NCI-H460 (cell line): ENCODE results near the gene ATP5ME. TPM values are rescaled to one million over a fixed set of nuclear protein-coding genes. Genes with fewer than 3 reads are reported as not detected.
"Not testable (repeated sequence)": the region's sequence is repeated elsewhere in the genome, so short reads cannot be mapped to it uniquely, and the experiment has no call there.

Experiments
- DNase-seq: peaks from one replicate; pipeline ENCODE4 v3.0.0-alpha.2; 2016; ENCODE audit warnings: low read depth; ENCODE audit errors: extremely low read depth
- total RNA-seq: library from RNA; depleted of rRNA; stranded (reverse); fragments of >200 nt; shearing (Covaris generic); gene quantifications from 2 replicates; pipeline ENCODE4 v1.2.3, GENCODE V29; 2014

Gene ATP5ME
- total RNA-seq, 1 experiment from 2014 or later, result 307 TPM

GRCh38 chr4:637536-638280 lies 36.4 kb downstream of the ATP5ME start:
- no peak for DNase-seq

GRCh38 chr4:636628-637159 lies 37.4 kb downstream of the ATP5ME start:
- no peak for DNase-seq

- no peak for DNase-seq
Measured at GRCh38 chr4:635851-636627, 38.0 kb downstream of the ATP5ME start.

- not testable (repeated sequence) for DNase-seq
Measured at GRCh38 chr4:635066-635835, 38.8 kb downstream of the ATP5ME start.

GRCh38 chr4:634599-634985 lies 39.5 kb downstream of the ATP5ME start:
- DNase-seq, result no peak

GRCh38 chr4:633976-634598 lies 40.0 kb downstream of the ATP5ME start:
- DNase-seq, result no peak

- no peak for DNase-seq
Measured at GRCh38 chr4:633406-633805, 40.7 kb downstream of the ATP5ME start.

- no peak for DNase-seq
Measured at GRCh38 chr4:632926-633325, 41.1 kb downstream of the ATP5ME start.

GRCh38 chr4:632196-632790 lies 41.8 kb downstream of the ATP5ME start:
- no peak for DNase-seq

GRCh38 chr4:630656-631055 lies 43.4 kb downstream of the ATP5ME start:
- no peak for DNase-seq

- DNase-seq, result no peak
Measured at GRCh38 chr4:629915-630641, 44.0 kb downstream of the ATP5ME start.

- DNase-seq, result no peak
Measured at GRCh38 chr4:629636-629914, 44.5 kb downstream of the ATP5ME start.

GRCh38 chr4:628821-629635 lies 45.0 kb downstream of the ATP5ME start:
- DNase-seq, result no peak

GRCh38 chr4:628311-628741 lies 45.8 kb downstream of the ATP5ME start:
- no peak for DNase-seq

- DNase-seq, result no peak
Measured at GRCh38 chr4:627347-628125, 46.5 kb downstream of the ATP5ME start.

GRCh38 chr4:626201-627091 lies 47.6 kb downstream of the ATP5ME start:
- no peak for DNase-seq

- DNase-seq, result no peak
Measured at GRCh38 chr4:625631-626161, 48.4 kb downstream of the ATP5ME start.
